K562 (cell line): Measurements from ENCODE around the gene CR2. TPM values are rescaled to one million over a fixed set of nuclear protein-coding genes. Genes with fewer than 3 reads are reported as not detected.

Source experiments
- AFF4 ChIP-seq: sonication (generic); formaldehyde crosslinking; IDR thresholded peaks from 2 replicates; pipeline ENCODE4 v1.8.0; 2023; ENCODE audit warnings: mild to moderate bottlenecking, missing genetic modification reagents
- CHAMP1 ChIP-seq: fragments of 450-650 bp; IDR thresholded peaks from 2 replicates; pipeline ENCODE4 v1.6.1; 2016; ENCODE audit warnings: mild to moderate bottlenecking
- ESRRA ChIP-seq: fragments of 450-650 bp; IDR thresholded peaks from 2 replicates; pipeline ENCODE4 v1.6.1; 2014; ENCODE audit warnings: low read depth, mild to moderate bottlenecking, moderate library complexity, borderline replicate concordance
- KLF10 ChIP-seq: fragments of 250-450 bp; sonication (Bioruptor Pico); IDR thresholded peaks from 2 replicates; pipeline ENCODE4 v1.6.1; 2021; ENCODE audit warnings: matching md5 sums
- MECOM ChIP-seq: fragments of 250-450 bp; sonication (Bioruptor Pico); IDR thresholded peaks from 2 replicates; pipeline ENCODE4 v1.8.0; 2022; ENCODE audit warnings: inconsistent platforms
- PCBP1 ChIP-seq: fragments of 200-400 bp; formaldehyde crosslinking; IDR thresholded peaks from 2 replicates; pipeline ENCODE4 v1.6.1; 2018; ENCODE audit warnings: mild to moderate bottlenecking, low read depth, low read length; ENCODE audit not compliant: poor library complexity, severe bottlenecking
- PHF21A ChIP-seq: fragments of 450-650 bp; IDR thresholded peaks from 2 replicates; pipeline ENCODE4 v1.6.1; 2017; ENCODE audit warnings: low read depth, borderline replicate concordance
- SIRT6 ChIP-seq: IDR thresholded peaks from one replicate; pipeline ENCODE4 v1.6.1; 2012; ENCODE audit warnings: low read depth, mild to moderate bottlenecking, control low read depth, inconsistent platforms, low read length, moderate library complexity
- SP1 ChIP-seq: sonication (generic); formaldehyde crosslinking; IDR thresholded peaks from 2 replicates; pipeline ENCODE4 v1.8.1; 2022; ENCODE audit warnings: mild to moderate bottlenecking, missing genetic modification reagents
- SRSF1 ChIP-seq: fragments of 200-400 bp; formaldehyde crosslinking; IDR thresholded peaks from 2 replicates; pipeline ENCODE4 v1.6.1; 2017; ENCODE audit warnings: mild to moderate bottlenecking, low read depth, low read length, moderate library complexity
- polyA plus RNA-seq, 8 experiments: library from polyadenylated mRNA; depleted of rRNA in 4 of 8; stranded (reverse) in 5 of 8; unstranded in 3 of 8; fragments of >200 nt; fragmentation: Nextera tagmentation in 2 of 8; fragmentation: Illumina TruSeq in 1 of 8; extraction: Ambion mirVana in 2 of 8; extraction: Trizol in 1 of 8; gene quantifications; 2 replicates each; pipeline versions ENCODE4 v1.2.1 to v1.2.3, GENCODE V29; 2011 to 2014; ENCODE audit warnings: inconsistent platforms in 1 of 8, missing spikeins in 1 of 8
- total RNA-seq, 7 experiments: library from RNA; depleted of rRNA in 6 of 7; stranded (reverse); fragments of >200 nt in 6 of 7; fragmentation: Illumina TruSeq in 2 of 7; extraction: Trizol in 2 of 7; gene quantifications; 2 replicates each; pipeline versions ENCODE4 v1.2.1 to v1.2.3, GENCODE V29; 2011 to 2021; ENCODE audit warnings: low replicate concordance in 1 of 7
- TF ChIP-seq, protein P1 (sequence below): fragments of 450-650 bp; IDR thresholded peaks from 2 replicates; pipeline ENCODE4 v1.6.1; 2016; ENCODE audit warnings: low read depth, mild to moderate bottlenecking, moderate library complexity
- TF ChIP-seq, protein P2 (sequence below): sonication (generic); formaldehyde crosslinking; IDR thresholded peaks from 2 replicates; pipeline ENCODE4 v1.5.0; 2020; ENCODE audit warnings: missing genetic modification reagents
- TF ChIP-seq, protein P3 (sequence below): fragments of 450-650 bp; formaldehyde crosslinking; IDR thresholded peaks from 2 replicates; pipeline ENCODE4 v1.4.0; 2020; ENCODE audit warnings: mild to moderate bottlenecking, moderate library complexity
- TF ChIP-seq, protein P4 (sequence below): fragments of 250-450 bp; sonication (Bioruptor Pico); IDR thresholded peaks from 2 replicates; pipeline ENCODE4 v1.9.0; 2021; ENCODE audit warnings: mild to moderate bottlenecking, inconsistent platforms

CR2 gene
- total and polyA plus RNA-seq, 9 of the 15 experiments (the other 6 are each of a cell fraction or from before 2014, with no cell fraction given): 0.07 to 0.67 (median 0.37) TPM

DNA sequence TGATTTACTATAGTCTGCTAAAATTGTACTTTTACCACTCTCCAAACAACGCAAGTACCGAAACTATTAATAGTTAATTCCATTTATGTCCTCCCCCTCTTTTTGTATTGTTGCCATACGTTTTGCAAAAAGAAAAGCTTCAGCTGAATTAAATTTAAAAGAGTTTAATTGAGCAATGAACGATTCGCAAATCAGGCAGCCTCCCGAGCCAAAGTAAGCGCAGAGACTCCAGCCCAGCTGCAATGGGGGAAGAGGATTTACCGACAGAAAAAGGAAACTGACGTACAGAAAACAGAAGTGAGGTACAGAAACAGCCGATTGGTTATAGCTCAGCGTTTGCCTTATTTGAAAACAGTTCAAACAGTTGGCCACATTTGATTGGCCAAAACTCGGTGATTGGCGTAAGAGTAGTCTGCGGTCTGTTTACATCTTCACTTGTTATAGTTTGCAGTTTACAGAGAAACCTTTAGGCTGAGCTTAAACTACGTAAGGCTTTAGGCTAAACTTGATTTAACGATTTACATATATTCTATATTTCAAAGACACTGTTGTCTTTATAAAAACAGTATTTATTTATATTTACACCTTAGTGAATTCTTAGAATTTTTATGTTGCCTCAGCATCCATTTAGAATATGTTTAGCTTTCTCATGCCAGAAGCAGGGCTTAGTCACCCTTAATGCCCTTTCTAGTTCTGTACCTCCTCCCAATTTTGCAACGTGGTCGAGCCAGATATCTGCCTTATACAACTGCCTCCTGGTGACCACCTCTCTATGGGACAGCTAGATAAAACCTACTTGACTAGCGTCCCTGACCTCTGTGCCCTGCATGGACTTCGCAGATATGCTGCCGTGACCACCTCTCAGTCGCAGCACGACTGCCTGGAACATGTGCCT is 65.6 kb downstream of the CR2 start (continued):
- TF ChIP-seq PHF21A (no peak), ESRRA (peak; percentile 84; the same call in 1 of the 2 replicates), PCBP1 (no peak), SP1 (CRISPR knock-in tag) (peak; percentile 30; the same call in 1 of the 2 replicates), AFF4 (CRISPR knock-in tag) (no peak), KLF10 (CRISPR knock-in tag) (no peak), SIRT6 (no peak), CHAMP1 (peak; percentile 94), MECOM (no peak), SRSF1 (no peak)
- TF ChIP-seq, protein P1, sequence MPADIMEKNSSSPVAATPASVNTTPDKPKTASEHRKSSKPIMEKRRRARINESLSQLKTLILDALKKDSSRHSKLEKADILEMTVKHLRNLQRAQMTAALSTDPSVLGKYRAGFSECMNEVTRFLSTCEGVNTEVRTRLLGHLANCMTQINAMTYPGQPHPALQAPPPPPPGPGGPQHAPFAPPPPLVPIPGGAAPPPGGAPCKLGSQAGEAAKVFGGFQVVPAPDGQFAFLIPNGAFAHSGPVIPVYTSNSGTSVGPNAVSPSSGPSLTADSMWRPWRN: peak; percentile 51; the same call in 1 of the 2 replicates
- TF ChIP-seq, protein P2, sequence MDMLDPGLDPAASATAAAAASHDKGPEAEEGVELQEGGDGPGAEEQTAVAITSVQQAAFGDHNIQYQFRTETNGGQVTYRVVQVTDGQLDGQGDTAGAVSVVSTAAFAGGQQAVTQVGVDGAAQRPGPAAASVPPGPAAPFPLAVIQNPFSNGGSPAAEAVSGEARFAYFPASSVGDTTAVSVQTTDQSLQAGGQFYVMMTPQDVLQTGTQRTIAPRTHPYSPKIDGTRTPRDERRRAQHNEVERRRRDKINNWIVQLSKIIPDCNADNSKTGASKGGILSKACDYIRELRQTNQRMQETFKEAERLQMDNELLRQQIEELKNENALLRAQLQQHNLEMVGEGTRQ: no peak
- TF ChIP-seq, protein P3, sequence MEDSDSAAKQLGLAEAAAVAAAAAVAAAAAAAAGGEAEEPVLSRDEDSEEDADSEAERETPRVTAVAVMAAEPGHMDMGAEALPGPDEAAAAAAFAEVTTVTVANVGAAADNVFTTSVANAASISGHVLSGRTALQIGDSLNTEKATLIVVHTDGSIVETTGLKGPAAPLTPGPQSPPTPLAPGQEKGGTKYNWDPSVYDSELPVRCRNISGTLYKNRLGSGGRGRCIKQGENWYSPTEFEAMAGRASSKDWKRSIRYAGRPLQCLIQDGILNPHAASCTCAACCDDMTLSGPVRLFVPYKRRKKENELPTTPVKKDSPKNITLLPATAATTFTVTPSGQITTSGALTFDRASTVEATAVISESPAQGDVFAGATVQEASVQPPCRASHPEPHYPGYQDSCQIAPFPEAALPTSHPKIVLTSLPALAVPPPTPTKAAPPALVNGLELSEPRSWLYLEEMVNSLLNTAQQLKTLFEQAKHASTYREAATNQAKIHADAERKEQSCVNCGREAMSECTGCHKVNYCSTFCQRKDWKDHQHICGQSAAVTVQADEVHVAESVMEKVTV: no peak
- TF ChIP-seq, protein P4, sequence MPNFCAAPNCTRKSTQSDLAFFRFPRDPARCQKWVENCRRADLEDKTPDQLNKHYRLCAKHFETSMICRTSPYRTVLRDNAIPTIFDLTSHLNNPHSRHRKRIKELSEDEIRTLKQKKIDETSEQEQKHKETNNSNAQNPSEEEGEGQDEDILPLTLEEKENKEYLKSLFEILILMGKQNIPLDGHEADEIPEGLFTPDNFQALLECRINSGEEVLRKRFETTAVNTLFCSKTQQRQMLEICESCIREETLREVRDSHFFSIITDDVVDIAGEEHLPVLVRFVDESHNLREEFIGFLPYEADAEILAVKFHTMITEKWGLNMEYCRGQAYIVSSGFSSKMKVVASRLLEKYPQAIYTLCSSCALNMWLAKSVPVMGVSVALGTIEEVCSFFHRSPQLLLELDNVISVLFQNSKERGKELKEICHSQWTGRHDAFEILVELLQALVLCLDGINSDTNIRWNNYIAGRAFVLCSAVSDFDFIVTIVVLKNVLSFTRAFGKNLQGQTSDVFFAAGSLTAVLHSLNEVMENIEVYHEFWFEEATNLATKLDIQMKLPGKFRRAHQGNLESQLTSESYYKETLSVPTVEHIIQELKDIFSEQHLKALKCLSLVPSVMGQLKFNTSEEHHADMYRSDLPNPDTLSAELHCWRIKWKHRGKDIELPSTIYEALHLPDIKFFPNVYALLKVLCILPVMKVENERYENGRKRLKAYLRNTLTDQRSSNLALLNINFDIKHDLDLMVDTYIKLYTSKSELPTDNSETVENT (CRISPR knock-in tag): no peak
